Endothelial cell of umbilical vein (primary cell): ENCODE data around the gene PRRX2. TPM values are rescaled to one million over a fixed set of nuclear protein-coding genes. Genes with fewer than 3 reads are reported as not detected.

ENCODE experiments used
- BruUV-seq: library from RNA; stranded (reverse); fragments of 400-500 nt; replicated peaks from 2 replicates; lab custom pipeline; 2021; lab: Mats Ljungman, UMichigan
- CTCF ChIA-PET: fragments of 300-600, 350-600 bp; sonication (Branson Sonifier 250); formaldehyde crosslinking; loops from one replicate; lab custom pipeline; 2021; ENCODE audit warnings: antibody characterized with exemption, inconsistent platforms; lab: Charles Lee
- POLR2A ChIA-PET: fragments of 300-600, 350-600 bp; sonication (Branson Sonifier 250); formaldehyde crosslinking; loops from one replicate; lab custom pipeline; 2021; ENCODE audit warnings: antibody characterized with exemption, inconsistent platforms; lab: Charles Lee
- DNase-seq: peaks from one replicate; pipeline ENCODE4 v3.0.0-alpha.2; 2011; ENCODE audit warnings: low read depth, low spot score
- FAIRE-seq: peaks from 2 replicates; lab custom pipeline; 2011; peaks lifted over from hg19 to GRCh38; lab: Jason Lieb, UNC
- H2AFZ ChIP-seq: 2 replicates; pipeline ENCODE4 v1.6.0; 2012; ENCODE audit warnings: low read depth, low read length, control low read depth, inconsistent platforms
- H3K27ac ChIP-seq: 2 replicates; pipeline ENCODE4 v1.5.1; 2011; ENCODE audit warnings: low read depth, mild to moderate bottlenecking, control low read depth, low read length, moderate library complexity; ENCODE audit not compliant: insufficient read depth
- H3K27me3 ChIP-seq, 2 experiments: 2 replicates each; pipeline versions ENCODE4 v1.6.0 to v1.6.1; 2011; ENCODE audit warnings: low read length in 2 of 2, mixed read lengths in 1 of 2; ENCODE audit not compliant: control insufficient read depth in 2 of 2, insufficient read depth in 2 of 2
- H3K36me3 ChIP-seq, 2 experiments: 2 replicates in 1 of 2; 3 replicates in 1 of 2; pipeline ENCODE4 v1.5.1; 2011; ENCODE audit warnings: low read length in 2 of 2, mild to moderate bottlenecking in 1 of 2, moderate library complexity in 1 of 2; ENCODE audit not compliant: control insufficient read depth in 2 of 2, insufficient read depth in 2 of 2; ENCODE audit errors: extremely low read depth in 1 of 2
- H3K4me1 ChIP-seq: 3 replicates; pipeline ENCODE4 v1.5.1; 2011; ENCODE audit warnings: mild to moderate bottlenecking, low read length; ENCODE audit not compliant: control insufficient read depth, insufficient read depth; ENCODE audit errors: extremely low read depth
- H3K4me2 ChIP-seq: 2 replicates; pipeline ENCODE4 v1.6.1; 2011; ENCODE audit warnings: low read length, control low read depth, mixed read lengths; ENCODE audit not compliant: insufficient read depth
- H3K4me3 ChIP-seq, 3 experiments: fragments of 200-600 bp in 1 of 3; sonication (generic), shearing (Covaris generic) in 1 of 3; replicated peaks in 1 of 3; 2 replicates each; pipeline ENCODE4 v1.5.1; 2011 to 2016; ENCODE audit warnings: control low read depth in 3 of 3, low read length in 3 of 3, mild to moderate bottlenecking in 2 of 3, inconsistent platforms in 1 of 3, low read depth in 1 of 3, moderate library complexity in 1 of 3; ENCODE audit not compliant: insufficient read depth in 1 of 3
- H3K79me2 ChIP-seq: 2 replicates; pipeline ENCODE4 v1.6.0; 2012; ENCODE audit warnings: low read length, inconsistent platforms; ENCODE audit not compliant: control insufficient read depth, insufficient read depth
- H3K9ac ChIP-seq: replicated peaks from 2 replicates; pipeline ENCODE3; 2011; ENCODE audit warnings: low read length, control low read depth; ENCODE audit not compliant: insufficient read depth; ENCODE audit errors: extremely low read depth
- H3K9me1 ChIP-seq: replicated peaks from 3 replicates; pipeline ENCODE4 v1.6.0; 2011; ENCODE audit warnings: mild to moderate bottlenecking, low read length; ENCODE audit not compliant: control insufficient read depth, insufficient read depth; ENCODE audit errors: extremely low read depth
- H3K9me3 ChIP-seq: replicated peaks from 2 replicates; pipeline ENCODE4 v1.5.1; 2012; ENCODE audit warnings: low read length, inconsistent platforms; ENCODE audit not compliant: control insufficient read depth, insufficient read depth
- H4K20me1 ChIP-seq: replicated peaks from 2 replicates; pipeline ENCODE3; 2011; ENCODE audit warnings: mild to moderate bottlenecking, low read length; ENCODE audit not compliant: control insufficient read depth, insufficient read depth; ENCODE audit errors: extremely low read depth
- EZH2 ChIP-seq: IDR thresholded peaks from 2 replicates; pipeline ENCODE4 v1.6.1; 2012; ENCODE audit warnings: borderline replicate concordance, low read depth, mild to moderate bottlenecking, moderate library complexity, low read length, inconsistent platforms; ENCODE audit not compliant: severe bottlenecking
- FOS ChIP-seq: IDR thresholded peaks from 2 replicates; pipeline ENCODE4 v1.6.1; 2011; ENCODE audit warnings: mild to moderate bottlenecking, low read length, moderate library complexity, borderline replicate concordance; ENCODE audit not compliant: insufficient read depth
- GATA2 ChIP-seq: IDR thresholded peaks from 2 replicates; pipeline ENCODE4 v1.7.0; 2011; ENCODE audit warnings: low read depth, mild to moderate bottlenecking, moderate library complexity, mixed read lengths, low read length; ENCODE audit not compliant: insufficient read length, insufficient read depth
- JUN ChIP-seq: IDR thresholded peaks from 2 replicates; pipeline ENCODE4 v1.6.1; 2011; ENCODE audit warnings: borderline replicate concordance, low read depth; ENCODE audit not compliant: insufficient read length, insufficient read depth
- MYC ChIP-seq: IDR thresholded peaks from one replicate; pipeline ENCODE4 v1.6.1; 2011; ENCODE audit warnings: mild to moderate bottlenecking, low read depth, low read length
- POLR2A ChIP-seq: IDR thresholded peaks from 2 replicates; pipeline ENCODE4 v1.6.1; 2012; ENCODE audit warnings: low read depth, mild to moderate bottlenecking, control low read depth, low read length
- POLR2AphosphoS5 ChIP-seq: IDR thresholded peaks from 2 replicates; pipeline ENCODE4 v1.6.1; 2012; ENCODE audit warnings: low read depth, mild to moderate bottlenecking, control low read depth, low read length, moderate library complexity; ENCODE audit not compliant: insufficient read depth
- dilution Hi-C: fragments of 300-500 bp; cut with MboI; formaldehyde crosslinking; loops from one replicate; pipeline ENCODE4 v1.15.0; 2019; ENCODE audit warnings: low sequenced_read_pairs; ENCODE audit not compliant: extremely low pct_ligation_motif_present
- intact Hi-C: fragments of 100-400 bp; cut with micrococcal nuclease; formaldehyde crosslinking; loops from one replicate; pipeline ENCODE4 v1.10.0; 2022
- polyA plus RNA-seq, 4 experiments: library from polyadenylated mRNA; depleted of rRNA in 3 of 4; stranded (reverse) in 3 of 4; unstranded in 1 of 4; fragments of >200 nt; gene quantifications; 2 replicates each; pipeline versions ENCODE4 v1.2.1 to v1.2.3, GENCODE V29; 2011 to 2012; ENCODE audit warnings: missing spikeins in 1 of 4
- total RNA-seq: library from RNA; stranded (reverse); gene quantifications from 2 replicates; pipeline ENCODE4 v1.2.3, GENCODE V29; 2021
- TF ChIP-seq, protein P1 (sequence below): IDR thresholded peaks from 2 replicates; pipeline ENCODE4 v1.6.1; 2011; ENCODE audit not compliant: insufficient read depth, insufficient read length
- TF ChIP-seq, protein P2 (sequence below), 2 donors: IDR thresholded peaks; 1 replicate in 1 of 2; 2 replicates in 1 of 2; pipeline ENCODE4 v1.5.1; 2011; ENCODE audit warnings: low read length in 2 of 2, mild to moderate bottlenecking in 2 of 2, moderate library complexity in 2 of 2, control low read depth in 1 of 2, inconsistent platforms in 1 of 2, low read depth in 1 of 2; ENCODE audit not compliant: insufficient read depth in 1 of 2; ENCODE audit errors: extremely low read depth in 1 of 2

The PRRX2 gene
- total and polyA plus RNA-seq, 2 donors (not counting 3 experiments of a cell fraction or from before 2014, with no cell fraction given), result 0.19 to 0.77 TPM

GRCh38 chr9:129701549-129701948 lies 36.1 kb downstream of the PRRX2 start:
- Histone ChIP-seq H4K20me1 (no peaks in the 10 kb centered on the region), H3K9me1 (no peaks in the 10 kb centered on the region), H3K36me3 (no peaks in the 10 kb centered on the region), H3K9ac (no peak overlapping the region), H3K4me3 (no peak overlapping the region), H3K27ac (no peak overlapping the region), H2AFZ (no peak overlapping the region), H3K79me2 (no peaks in the 10 kb centered on the region), H3K4me1 (peaks cover 5% of the 10 kb centered on the region), H3K4me2 (no peak overlapping the region), H3K9me3 (no peaks in the 10 kb centered on the region), H3K27me3 (peaks cover 0 to 10% of the 10 kb centered on the region in 2 experiments)
- TF ChIP-seq, protein P1, sequence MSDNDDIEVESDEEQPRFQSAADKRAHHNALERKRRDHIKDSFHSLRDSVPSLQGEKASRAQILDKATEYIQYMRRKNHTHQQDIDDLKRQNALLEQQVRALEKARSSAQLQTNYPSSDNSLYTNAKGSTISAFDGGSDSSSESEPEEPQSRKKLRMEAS, result no peak
- TF ChIP-seq JUN (no peak), MYC (no peak), EZH2 (no peak), POLR2AphosphoS5 (no peak), POLR2A (no peak), FOS (no peak), GATA2 (no peak)
- TF ChIP-seq, protein P2, sequence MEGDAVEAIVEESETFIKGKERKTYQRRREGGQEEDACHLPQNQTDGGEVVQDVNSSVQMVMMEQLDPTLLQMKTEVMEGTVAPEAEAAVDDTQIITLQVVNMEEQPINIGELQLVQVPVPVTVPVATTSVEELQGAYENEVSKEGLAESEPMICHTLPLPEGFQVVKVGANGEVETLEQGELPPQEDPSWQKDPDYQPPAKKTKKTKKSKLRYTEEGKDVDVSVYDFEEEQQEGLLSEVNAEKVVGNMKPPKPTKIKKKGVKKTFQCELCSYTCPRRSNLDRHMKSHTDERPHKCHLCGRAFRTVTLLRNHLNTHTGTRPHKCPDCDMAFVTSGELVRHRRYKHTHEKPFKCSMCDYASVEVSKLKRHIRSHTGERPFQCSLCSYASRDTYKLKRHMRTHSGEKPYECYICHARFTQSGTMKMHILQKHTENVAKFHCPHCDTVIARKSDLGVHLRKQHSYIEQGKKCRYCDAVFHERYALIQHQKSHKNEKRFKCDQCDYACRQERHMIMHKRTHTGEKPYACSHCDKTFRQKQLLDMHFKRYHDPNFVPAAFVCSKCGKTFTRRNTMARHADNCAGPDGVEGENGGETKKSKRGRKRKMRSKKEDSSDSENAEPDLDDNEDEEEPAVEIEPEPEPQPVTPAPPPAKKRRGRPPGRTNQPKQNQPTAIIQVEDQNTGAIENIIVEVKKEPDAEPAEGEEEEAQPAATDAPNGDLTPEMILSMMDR (IDR thresholded peaks at IDR 0.05; ENCODE audit: extremely low read depth in 1 of 2, insufficient read depth in 1 of 2, low read depth in 1 of 2, low read length in 2 of 2), result no peak
- dilution Hi-C loops (no loop called here), intact Hi-C loops (no loop called here)
- ChIA-PET POLR2A (no interaction called here), CTCF (interaction anchor here (1.2 kb wide), 1 partner anchor 13 kb away, joined by 3 read pairs; no protein-coding TSS in a partner anchor)
- DNase-seq, result no peak
- no TSS peak for BruUV-seq
- no peak for FAIRE-seq
